A549 (cell line): ENCODE results near the gene GNA15. TPM values are rescaled to one million over a fixed set of nuclear protein-coding genes. Genes with fewer than 3 reads are reported as not detected.

Experiments
- ATAC-seq, 2 experiments: fragments of 200-7000 bp in 1 of 2; fragments of >200 bp in 1 of 2; cut with Nextera tagmentation in 1 of 2; cut with Tn5 transposase in 1 of 2; 3 replicates each; pipeline versions ENCODE4 v1.8.0 to v1.9.1; 2018 to 2020; ENCODE audit warnings: mild to moderate bottlenecking in 1 of 2, moderate library complexity in 1 of 2
- CTCF ChIA-PET: fragments of 300-600 bp; sonication (Branson Sonifier 250); formaldehyde crosslinking; extraction: SDS; loops from one replicate; lab custom pipeline; 2021; ENCODE audit warnings: antibody characterized with exemption, inconsistent platforms; lab: Yijun Ruan, JAX
- POLR2A ChIA-PET: fragments of 350-600 bp; formaldehyde crosslinking; extraction: SDS; loops from one replicate; lab custom pipeline; 2021; ENCODE audit warnings: antibody characterized with exemption, inconsistent platforms; lab: Yijun Ruan, JAX
- DNase-seq, 2 experiments: peaks; one replicate each; pipeline versions ENCODE4 v3.0.0 to v3.0.0-alpha.2; 2011 to 2016; ENCODE audit warnings: low read depth in 1 of 2, low spot score in 1 of 2
- FAIRE-seq: peaks from 2 replicates; lab custom pipeline; 2011; peaks lifted over from hg19 to GRCh38; lab: Jason Lieb, UNC
- H3K27ac ChIP-seq, 2 experiments: fragments of >200 bp; sonication (Bioruptor Twin); formaldehyde crosslinking; 3 replicates each; pipeline ENCODE4 v1.5.1; 2016 to 2017
- H3K4me1 ChIP-seq: fragments of >200 bp; sonication (Bioruptor Twin); formaldehyde crosslinking; 3 replicates; pipeline ENCODE4 v1.6.1; 2016
- H3K4me2 ChIP-seq: fragments of >200 bp; sonication (Bioruptor Twin); formaldehyde crosslinking; 3 replicates; pipeline ENCODE4 v1.6.1; 2016
- H3K4me3 ChIP-seq: fragments of >200 bp; sonication (Bioruptor Twin); formaldehyde crosslinking; 3 replicates; pipeline ENCODE4 v1.5.1; 2016
- H3K9me3 ChIP-seq: fragments of >200 bp; sonication (Bioruptor Twin); formaldehyde crosslinking; 3 replicates; pipeline ENCODE4 v1.6.1; 2016
- CEBPB ChIP-seq, 2 experiments: fragments of >200 bp in 1 of 2; sonication (Bioruptor Twin) in 1 of 2; formaldehyde crosslinking in 1 of 2; IDR thresholded peaks; 2 replicates each; pipeline ENCODE4 v1.6.1; 2012 to 2016
- CHD4 ChIP-seq: fragments of 200-600 bp; sonication (generic); IDR thresholded peaks from 2 replicates; pipeline ENCODE4 v1.6.1; 2016; ENCODE audit warnings: antibody characterized with exemption, mild to moderate bottlenecking, borderline replicate concordance
- EHMT2 ChIP-seq: fragments of 200-600 bp; sonication (generic); IDR thresholded peaks from 2 replicates; pipeline ENCODE4 v1.6.1; 2016; ENCODE audit warnings: antibody characterized with exemption, low read depth, mild to moderate bottlenecking, moderate library complexity
- ESRRA ChIP-seq: fragments of 150-350 bp; IDR thresholded peaks from 2 replicates; pipeline ENCODE4 v1.6.1; 2014; ENCODE audit warnings: mild to moderate bottlenecking, low read length, borderline replicate concordance
- FOSB ChIP-seq: fragments of 250-450 bp; sonication (Bioruptor Pico); IDR thresholded peaks from 2 replicates; pipeline ENCODE4 v1.5.0; 2020; ENCODE audit warnings: mild to moderate bottlenecking, moderate library complexity
- HDAC2 ChIP-seq: fragments of 200-600 bp; sonication (generic); IDR thresholded peaks from 2 replicates; pipeline ENCODE4 v1.6.1; 2016
- HOXA7 ChIP-seq: fragments of 250-450 bp; sonication (Bioruptor Pico); IDR thresholded peaks from 2 replicates; pipeline ENCODE4 v1.5.0; 2020; ENCODE audit warnings: mild to moderate bottlenecking, moderate library complexity
- JUN ChIP-seq, 2 experiments: fragments of >200 bp; sonication (Bioruptor Twin); formaldehyde crosslinking; IDR thresholded peaks; 2 replicates in 1 of 2; 3 replicates in 1 of 2; pipeline ENCODE4 v1.6.1; 2016 to 2017
- JUNB ChIP-seq: fragments of >200 bp; sonication (Bioruptor Twin); formaldehyde crosslinking; IDR thresholded peaks from 2 replicates; pipeline ENCODE4 v1.6.1; 2016
- KDM1A ChIP-seq: fragments of 200-600 bp; sonication (generic); IDR thresholded peaks from 2 replicates; pipeline ENCODE4 v1.6.1; 2016; ENCODE audit warnings: low read depth, mild to moderate bottlenecking
- MYC ChIP-seq: IDR thresholded peaks from 2 replicates; pipeline ENCODE4 v1.6.1; 2012; ENCODE audit warnings: mild to moderate bottlenecking, inconsistent platforms, low read length, improper control_type of control experiment, borderline replicate concordance
- NFE2L2 ChIP-seq: fragments of 150-350 bp; conservative IDR thresholded peaks from 2 replicates; pipeline ENCODE4 v1.6.1; 2014; ENCODE audit warnings: low read length
- NR3C1 ChIP-seq: fragments of >200 bp; sonication (Bioruptor Twin); formaldehyde crosslinking; IDR thresholded peaks from 3 replicates; pipeline ENCODE4 v1.6.1; 2017
- POLR2AphosphoS2 ChIP-seq: conservative IDR thresholded peaks from 2 replicates; pipeline ENCODE4 v1.6.1; 2012; ENCODE audit warnings: low read length, improper control_type of control experiment, inconsistent platforms
- RNF2 ChIP-seq: fragments of 200-600 bp; sonication (generic); IDR thresholded peaks from 2 replicates; pipeline ENCODE4 v1.6.1; 2016; ENCODE audit warnings: low read depth, mild to moderate bottlenecking, antibody characterized with exemption, moderate library complexity, borderline replicate concordance
- SMC3 ChIP-seq: fragments of >200 bp; sonication (Bioruptor Twin); formaldehyde crosslinking; IDR thresholded peaks from 3 replicates; pipeline ENCODE4 v1.6.1; 2018; ENCODE audit warnings: inconsistent platforms
- TFCP2L1 ChIP-seq: fragments of 250-450 bp; sonication (Bioruptor Pico); IDR thresholded peaks from 2 replicates; pipeline ENCODE4 v1.5.0; 2021; ENCODE audit warnings: mild to moderate bottlenecking
- ZFP36 ChIP-seq: fragments of 450-650 bp; IDR thresholded peaks from 2 replicates; pipeline ENCODE4 v1.6.1; 2014; ENCODE audit warnings: borderline replicate concordance; ENCODE audit not compliant: partially characterized antibody
- ZSCAN20 ChIP-seq: fragments of 250-450 bp; sonication (Bioruptor Pico); IDR thresholded peaks from 2 replicates; pipeline ENCODE4 v1.8.0; 2022; ENCODE audit warnings: mild to moderate bottlenecking, moderate library complexity
- WGBS: methylation state at CpG from one replicate; pipeline ENCODE4 v1.1.6; 2017; ENCODE audit errors: missing lambda C conversion rate; 5-methylcytosine and 5-hydroxymethylcytosine counted together
- polyA plus RNA-seq, 4 experiments: library from polyadenylated mRNA; depleted of rRNA in 3 of 4; stranded (reverse); fragments of >200 nt; fragmentation: RNase III in 1 of 4; extraction: RNeasy Plus Mini Kit Qiagen cat#74134 plus additional on column Dnase treatment in 1 of 4; gene quantifications; 2 replicates in 3 of 4; 3 replicates in 1 of 4; pipeline ENCODE4 v1.2.3, GENCODE V29; 2011 to 2017
- TF ChIP-seq, protein P1 (sequence below): IDR thresholded peaks from 2 replicates; pipeline ENCODE4 v1.6.1; 2012
- TF ChIP-seq, protein P2 (sequence below): fragments of 200-600 bp; sonication (generic); IDR thresholded peaks from 2 replicates; pipeline ENCODE4 v1.6.1; 2016; ENCODE audit warnings: antibody characterized with exemption, mild to moderate bottlenecking, moderate library complexity
- TF ChIP-seq, protein P3 (sequence below): fragments of 250-450 bp; sonication (Bioruptor Pico); IDR thresholded peaks from 2 replicates; pipeline ENCODE4 v1.5.0; 2021; ENCODE audit warnings: mild to moderate bottlenecking, moderate library complexity, borderline replicate concordance
- TF ChIP-seq, protein P4 (sequence below): fragments of >200 bp; sonication (Bioruptor Twin); formaldehyde crosslinking; IDR thresholded peaks from 3 replicates; pipeline ENCODE4 v1.6.1; 2016
- TF ChIP-seq, protein P5 (sequence below): fragments of >200 bp; sonication (Bioruptor Twin); formaldehyde crosslinking; IDR thresholded peaks from 3 replicates; pipeline ENCODE4 v1.5.1; 2016
- TF ChIP-seq, protein P6 (sequence below): IDR thresholded peaks from 2 replicates; pipeline ENCODE4 v1.6.1; 2012; ENCODE audit warnings: low read depth, borderline replicate concordance

Gene GNA15
- polyA plus RNA-seq, 2 of the 4 experiments (the other 2 are of a cell fraction), result 0.06 TPM; not detected in 1

DNA sequence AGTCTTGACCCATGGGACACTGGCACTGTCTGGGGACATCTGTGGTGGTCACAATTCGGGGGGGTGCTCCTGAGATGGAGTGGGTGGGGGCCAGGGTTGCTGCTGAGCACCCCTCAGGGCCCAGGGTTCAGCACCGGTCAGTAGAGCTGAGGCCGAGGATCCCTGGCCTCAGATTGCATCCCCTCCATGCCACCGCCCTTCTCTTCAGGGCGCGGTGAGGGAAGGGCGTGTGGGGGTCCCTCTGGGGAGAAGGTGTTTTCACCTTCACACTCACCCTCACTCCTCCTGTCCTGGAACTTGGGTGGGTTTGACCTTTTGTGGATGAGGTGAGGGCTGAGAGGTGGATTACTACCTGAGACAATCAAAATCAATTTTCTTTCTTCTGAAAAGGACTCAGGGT is 28.2 kb upstream of the GNA15 start:
- no peaks in the 10 kb centered on the region for H3K9me3 ChIP-seq
- TF ChIP-seq, protein P1, sequence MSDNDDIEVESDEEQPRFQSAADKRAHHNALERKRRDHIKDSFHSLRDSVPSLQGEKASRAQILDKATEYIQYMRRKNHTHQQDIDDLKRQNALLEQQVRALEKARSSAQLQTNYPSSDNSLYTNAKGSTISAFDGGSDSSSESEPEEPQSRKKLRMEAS, result no peak
- TF ChIP-seq SMC3, result no peak
- TF ChIP-seq, protein P2, sequence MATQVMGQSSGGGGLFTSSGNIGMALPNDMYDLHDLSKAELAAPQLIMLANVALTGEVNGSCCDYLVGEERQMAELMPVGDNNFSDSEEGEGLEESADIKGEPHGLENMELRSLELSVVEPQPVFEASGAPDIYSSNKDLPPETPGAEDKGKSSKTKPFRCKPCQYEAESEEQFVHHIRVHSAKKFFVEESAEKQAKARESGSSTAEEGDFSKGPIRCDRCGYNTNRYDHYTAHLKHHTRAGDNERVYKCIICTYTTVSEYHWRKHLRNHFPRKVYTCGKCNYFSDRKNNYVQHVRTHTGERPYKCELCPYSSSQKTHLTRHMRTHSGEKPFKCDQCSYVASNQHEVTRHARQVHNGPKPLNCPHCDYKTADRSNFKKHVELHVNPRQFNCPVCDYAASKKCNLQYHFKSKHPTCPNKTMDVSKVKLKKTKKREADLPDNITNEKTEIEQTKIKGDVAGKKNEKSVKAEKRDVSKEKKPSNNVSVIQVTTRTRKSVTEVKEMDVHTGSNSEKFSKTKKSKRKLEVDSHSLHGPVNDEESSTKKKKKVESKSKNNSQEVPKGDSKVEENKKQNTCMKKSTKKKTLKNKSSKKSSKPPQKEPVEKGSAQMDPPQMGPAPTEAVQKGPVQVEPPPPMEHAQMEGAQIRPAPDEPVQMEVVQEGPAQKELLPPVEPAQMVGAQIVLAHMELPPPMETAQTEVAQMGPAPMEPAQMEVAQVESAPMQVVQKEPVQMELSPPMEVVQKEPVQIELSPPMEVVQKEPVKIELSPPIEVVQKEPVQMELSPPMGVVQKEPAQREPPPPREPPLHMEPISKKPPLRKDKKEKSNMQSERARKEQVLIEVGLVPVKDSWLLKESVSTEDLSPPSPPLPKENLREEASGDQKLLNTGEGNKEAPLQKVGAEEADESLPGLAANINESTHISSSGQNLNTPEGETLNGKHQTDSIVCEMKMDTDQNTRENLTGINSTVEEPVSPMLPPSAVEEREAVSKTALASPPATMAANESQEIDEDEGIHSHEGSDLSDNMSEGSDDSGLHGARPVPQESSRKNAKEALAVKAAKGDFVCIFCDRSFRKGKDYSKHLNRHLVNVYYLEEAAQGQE, result no peak
- TF ChIP-seq EHMT2, result no peak
- TF ChIP-seq ZSCAN20 (CRISPR knock-in tag), result no peak
- TF ChIP-seq CEBPB (IDR thresholded peaks at IDR 0.05), result no peak
- TF ChIP-seq, protein P3, sequence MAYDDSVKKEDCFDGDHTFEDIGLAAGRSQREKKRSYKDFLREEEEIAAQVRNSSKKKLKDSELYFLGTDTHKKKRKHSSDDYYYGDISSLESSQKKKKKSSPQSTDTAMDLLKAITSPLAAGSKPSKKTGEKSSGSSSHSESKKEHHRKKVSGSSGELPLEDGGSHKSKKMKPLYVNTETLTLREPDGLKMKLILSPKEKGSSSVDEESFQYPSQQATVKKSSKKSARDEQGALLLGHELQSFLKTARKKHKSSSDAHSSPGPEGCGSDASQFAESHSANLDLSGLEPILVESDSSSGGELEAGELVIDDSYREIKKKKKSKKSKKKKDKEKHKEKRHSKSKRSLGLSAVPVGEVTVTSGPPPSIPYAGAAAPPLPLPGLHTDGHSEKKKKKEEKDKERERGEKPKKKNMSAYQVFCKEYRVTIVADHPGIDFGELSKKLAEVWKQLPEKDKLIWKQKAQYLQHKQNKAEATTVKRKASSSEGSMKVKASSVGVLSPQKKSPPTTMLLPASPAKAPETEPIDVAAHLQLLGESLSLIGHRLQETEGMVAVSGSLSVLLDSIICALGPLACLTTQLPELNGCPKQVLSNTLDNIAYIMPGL (CRISPR knock-in tag), result no peak
- TF ChIP-seq, protein P4, sequence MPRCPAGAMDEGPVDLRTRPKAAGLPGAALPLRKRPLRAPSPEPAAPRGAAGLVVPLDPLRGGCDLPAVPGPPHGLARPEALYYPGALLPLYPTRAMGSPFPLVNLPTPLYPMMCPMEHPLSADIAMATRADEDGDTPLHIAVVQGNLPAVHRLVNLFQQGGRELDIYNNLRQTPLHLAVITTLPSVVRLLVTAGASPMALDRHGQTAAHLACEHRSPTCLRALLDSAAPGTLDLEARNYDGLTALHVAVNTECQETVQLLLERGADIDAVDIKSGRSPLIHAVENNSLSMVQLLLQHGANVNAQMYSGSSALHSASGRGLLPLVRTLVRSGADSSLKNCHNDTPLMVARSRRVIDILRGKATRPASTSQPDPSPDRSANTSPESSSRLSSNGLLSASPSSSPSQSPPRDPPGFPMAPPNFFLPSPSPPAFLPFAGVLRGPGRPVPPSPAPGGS, result no peak
- TF ChIP-seq TFCP2L1 (CRISPR knock-in tag), result no peak
- no peak for TF ChIP-seq HOXA7 (CRISPR knock-in tag)
- TF ChIP-seq POLR2AphosphoS2, result no peak
- no peak for TF ChIP-seq JUNB
- TF ChIP-seq, protein P5, sequence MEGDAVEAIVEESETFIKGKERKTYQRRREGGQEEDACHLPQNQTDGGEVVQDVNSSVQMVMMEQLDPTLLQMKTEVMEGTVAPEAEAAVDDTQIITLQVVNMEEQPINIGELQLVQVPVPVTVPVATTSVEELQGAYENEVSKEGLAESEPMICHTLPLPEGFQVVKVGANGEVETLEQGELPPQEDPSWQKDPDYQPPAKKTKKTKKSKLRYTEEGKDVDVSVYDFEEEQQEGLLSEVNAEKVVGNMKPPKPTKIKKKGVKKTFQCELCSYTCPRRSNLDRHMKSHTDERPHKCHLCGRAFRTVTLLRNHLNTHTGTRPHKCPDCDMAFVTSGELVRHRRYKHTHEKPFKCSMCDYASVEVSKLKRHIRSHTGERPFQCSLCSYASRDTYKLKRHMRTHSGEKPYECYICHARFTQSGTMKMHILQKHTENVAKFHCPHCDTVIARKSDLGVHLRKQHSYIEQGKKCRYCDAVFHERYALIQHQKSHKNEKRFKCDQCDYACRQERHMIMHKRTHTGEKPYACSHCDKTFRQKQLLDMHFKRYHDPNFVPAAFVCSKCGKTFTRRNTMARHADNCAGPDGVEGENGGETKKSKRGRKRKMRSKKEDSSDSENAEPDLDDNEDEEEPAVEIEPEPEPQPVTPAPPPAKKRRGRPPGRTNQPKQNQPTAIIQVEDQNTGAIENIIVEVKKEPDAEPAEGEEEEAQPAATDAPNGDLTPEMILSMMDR, result no peak
- no peak for TF ChIP-seq CHD4
- no peak for TF ChIP-seq ZFP36
- TF ChIP-seq NR3C1, result no peak
- TF ChIP-seq RNF2, result no peak
- no peak for TF ChIP-seq HDAC2
- TF ChIP-seq, all 56 proteins: peak for 0
- ATAC-seq, result no peak
- FAIRE-seq, result no peak
- no peak for DNase-seq
- POLR2A ChIA-PET, result no interaction called here
- Histone ChIP-seq H3K4me2 (no peak overlapping the region), H3K4me3 (no peak overlapping the region), H3K4me1 (0 out of 3 replicates have a peak, but pooled peaks cover 4% of the 10 kb centered on the region), H3K27ac (no peak overlapping the region)
- CTCF ChIA-PET, result interaction anchor here (0.6 to 11.6 kb wide), 12 partner anchors 10 to 156 kb away, joined by 3 to 127 read pairs (median 6); no protein-coding TSS in a partner anchor
- 95% methylated on average over 3 of the region's 7 CpGs for WGBS

DNA sequence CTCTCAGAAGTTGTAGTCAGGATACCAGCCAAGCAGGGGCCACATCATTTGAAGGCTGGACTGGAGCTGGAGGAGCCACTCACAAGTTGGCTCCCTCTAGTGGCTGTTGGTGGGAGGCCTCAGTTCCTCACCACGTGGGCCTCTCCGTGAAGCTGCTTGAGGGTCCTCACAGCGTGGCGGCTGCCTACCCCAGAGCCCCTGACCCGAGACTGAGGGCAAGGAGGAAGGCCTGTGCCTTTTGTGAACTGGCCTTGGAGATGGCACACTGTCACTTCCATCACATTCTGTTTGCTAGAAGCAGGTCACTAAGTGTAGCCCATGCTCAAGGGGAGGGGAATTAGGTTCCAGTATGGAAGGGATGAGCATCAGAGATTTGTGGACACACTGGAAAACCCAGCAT is 27.1 kb upstream of the GNA15 start:
- 41% methylated on average over 5 of the region's 5 CpGs for WGBS
- H3K9me3 ChIP-seq, result no peaks in the 10 kb centered on the region
- ChIA-PET POLR2A (interaction anchor here (1.1 kb wide), 1 partner anchor 158 kb away, joined by 3 read pairs; no protein-coding TSS in a partner anchor), CTCF (interaction anchor here (1.0 to 11.6 kb wide), 19 partner anchors 8 to 157 kb away, joined by 3 to 127 read pairs (median 5); no protein-coding TSS in a partner anchor)
- no peak overlapping the region for H3K27ac ChIP-seq
- H3K4me2 ChIP-seq, result no peak overlapping the region
- H3K4me1 ChIP-seq, result 0 out of 3 replicates have a peak, but pooled peaks cover under 1% of the 10 kb centered on the region
- peak; percentile 67 to 77 for ATAC-seq
- no peak for FAIRE-seq
- peak in 1 of 2 experiments; percentile 55 for DNase-seq
- no peak overlapping the region for H3K4me3 ChIP-seq
- TF ChIP-seq NFE2L2 (no peak), JUN (IDR thresholded peaks at IDR 0.05) (no peak), ESRRA (no peak), MYC (no peak), KDM1A (no peak), FOSB (CRISPR knock-in tag) (no peak), TFCP2L1 (CRISPR knock-in tag) (no peak)
- TF ChIP-seq, protein P6, sequence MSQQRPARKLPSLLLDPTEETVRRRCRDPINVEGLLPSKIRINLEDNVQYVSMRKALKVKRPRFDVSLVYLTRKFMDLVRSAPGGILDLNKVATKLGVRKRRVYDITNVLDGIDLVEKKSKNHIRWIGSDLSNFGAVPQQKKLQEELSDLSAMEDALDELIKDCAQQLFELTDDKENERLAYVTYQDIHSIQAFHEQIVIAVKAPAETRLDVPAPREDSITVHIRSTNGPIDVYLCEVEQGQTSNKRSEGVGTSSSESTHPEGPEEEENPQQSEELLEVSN, result 0 out of 2 replicates have a peak, but pooled peaks have one; percentile 29
- TF ChIP-seq, protein P5, result peak; percentile 59
- TF ChIP-seq, protein P1, result peak; percentile 84
